Upper lobe of right lung (tissue), 1 donor: ENCODE results near the gene CFTR. TPM values are rescaled to one million over a fixed set of nuclear protein-coding genes. Genes with fewer than 3 reads are reported as not detected.

Experiments used
- ATAC-seq: fragments of 200-7000 bp; cut with Tn5 transposase; one replicate; pipeline ENCODE4 v1.9.1; 2020; ENCODE audit warnings: mild to moderate bottlenecking, moderate library complexity
- DNase-seq: peaks from one replicate; pipeline ENCODE4 v3.0.0-alpha.2; 2020
- H3K27ac ChIP-seq: fragments of 200-600 bp; one replicate; pipeline ENCODE4 v1.8.0; 2022
- H3K27me3 ChIP-seq: fragments of 200-600 bp; one replicate; pipeline ENCODE4 v1.8.0; 2022; ENCODE audit warnings: mild to moderate bottlenecking
- H3K36me3 ChIP-seq: fragments of 200-600 bp; one replicate; pipeline ENCODE4 v1.8.0; 2022
- H3K4me1 ChIP-seq: fragments of 200-600 bp; one replicate; pipeline ENCODE4 v1.8.0; 2022
- H3K4me3 ChIP-seq: fragments of 200-600 bp; one replicate; pipeline ENCODE4 v1.8.0; 2022; ENCODE audit warnings: mild to moderate bottlenecking
- H3K9me3 ChIP-seq: fragments of 200-600 bp; one replicate; pipeline ENCODE4 v1.8.0; 2022
- intact Hi-C: fragments of 100-400 bp; cut with DNase I; formaldehyde crosslinking; loops from one replicate; pipeline ENCODE4 v1.11.0; 2022
- total RNA-seq: library from RNA; stranded (reverse); fragmentation: NEBNext Ultra II Directional; extraction: Animal tissue kit (Norgen Biotek cat#: 25700); gene quantifications from one replicate; pipeline ENCODE4 v1.2.1, GENCODE V29; 2021
- TF ChIP-seq, protein P1 (sequence below): fragments of 200-600 bp; IDR thresholded peaks from one replicate; pipeline ENCODE4 v1.8.0; 2022; ENCODE audit warnings: antibody characterized with exemption
- donor health status: DM: no; HTN: yes; CAD: no; lungs with severe emphysema.

CFTR gene
- total RNA-seq, 1 donor from 2014 or later: 28.0 TPM

DNA sequence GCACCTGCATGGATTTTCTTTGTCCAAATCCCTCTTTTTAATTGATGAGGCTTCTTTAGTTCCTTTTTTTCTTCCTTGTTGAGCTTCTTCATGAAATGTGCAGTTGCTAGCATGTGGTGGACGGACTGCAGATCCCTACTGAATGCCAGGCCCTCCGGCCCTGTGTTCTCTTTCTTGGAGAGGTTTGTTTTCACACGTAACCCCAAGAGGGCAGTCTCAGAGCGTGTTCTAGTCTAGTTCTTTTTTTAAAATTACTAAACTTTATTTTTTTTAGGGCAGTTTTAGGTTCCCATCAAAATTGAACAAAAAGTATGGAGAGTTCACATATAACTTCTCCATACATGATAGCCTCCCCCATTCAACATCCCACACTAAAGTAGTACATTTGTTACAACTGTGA is 190.0 kb downstream of the CFTR start:
- intact Hi-C loops: no loop called here
- Histone ChIP-seq H3K9me3 (no peaks in the 10 kb centered on the region), H3K4me3 (no peak overlapping the region), H3K27me3 (no peaks in the 10 kb centered on the region), H3K4me1 (no peaks in the 10 kb centered on the region), H3K27ac (no peak overlapping the region), H3K36me3 (no peaks in the 10 kb centered on the region)
- no peak for DNase-seq
- peak; percentile 15 for ATAC-seq
- TF ChIP-seq, protein P1, sequence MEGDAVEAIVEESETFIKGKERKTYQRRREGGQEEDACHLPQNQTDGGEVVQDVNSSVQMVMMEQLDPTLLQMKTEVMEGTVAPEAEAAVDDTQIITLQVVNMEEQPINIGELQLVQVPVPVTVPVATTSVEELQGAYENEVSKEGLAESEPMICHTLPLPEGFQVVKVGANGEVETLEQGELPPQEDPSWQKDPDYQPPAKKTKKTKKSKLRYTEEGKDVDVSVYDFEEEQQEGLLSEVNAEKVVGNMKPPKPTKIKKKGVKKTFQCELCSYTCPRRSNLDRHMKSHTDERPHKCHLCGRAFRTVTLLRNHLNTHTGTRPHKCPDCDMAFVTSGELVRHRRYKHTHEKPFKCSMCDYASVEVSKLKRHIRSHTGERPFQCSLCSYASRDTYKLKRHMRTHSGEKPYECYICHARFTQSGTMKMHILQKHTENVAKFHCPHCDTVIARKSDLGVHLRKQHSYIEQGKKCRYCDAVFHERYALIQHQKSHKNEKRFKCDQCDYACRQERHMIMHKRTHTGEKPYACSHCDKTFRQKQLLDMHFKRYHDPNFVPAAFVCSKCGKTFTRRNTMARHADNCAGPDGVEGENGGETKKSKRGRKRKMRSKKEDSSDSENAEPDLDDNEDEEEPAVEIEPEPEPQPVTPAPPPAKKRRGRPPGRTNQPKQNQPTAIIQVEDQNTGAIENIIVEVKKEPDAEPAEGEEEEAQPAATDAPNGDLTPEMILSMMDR: no peak

DNA sequence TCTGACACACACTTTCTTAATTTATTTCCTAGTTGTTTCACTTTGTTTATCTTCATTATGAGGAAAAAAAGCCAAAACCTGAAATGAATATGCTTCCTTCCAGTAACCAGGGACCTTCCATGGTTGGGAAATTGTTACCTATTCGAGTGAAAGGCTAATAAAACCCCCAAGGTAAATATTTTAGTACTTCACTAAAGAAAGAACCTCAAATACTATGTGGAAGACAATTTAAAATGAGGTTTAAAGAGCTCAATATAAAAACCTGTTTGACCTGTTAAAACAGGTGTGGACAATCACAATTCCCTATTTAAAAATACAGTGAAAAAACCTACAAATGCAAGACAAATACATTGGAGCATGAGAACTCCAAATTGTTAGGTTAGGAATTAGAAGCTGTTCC is 192.6 kb downstream of the CFTR start:
- no peak overlapping the region for H3K4me3 ChIP-seq
- no peaks in the 10 kb centered on the region for H3K27me3 ChIP-seq
- ATAC-seq (peak; percentile 33), DNase-seq (no peak)
- H3K36me3 ChIP-seq: no peaks in the 10 kb centered on the region
- intact Hi-C loops: no loop called here
- peak overlapping the region; percentile 58 for H3K27ac ChIP-seq
- H3K9me3 ChIP-seq: no peaks in the 10 kb centered on the region
- TF ChIP-seq, protein P1: no peak
- H3K4me1 ChIP-seq: no peaks in the 10 kb centered on the region

DNA sequence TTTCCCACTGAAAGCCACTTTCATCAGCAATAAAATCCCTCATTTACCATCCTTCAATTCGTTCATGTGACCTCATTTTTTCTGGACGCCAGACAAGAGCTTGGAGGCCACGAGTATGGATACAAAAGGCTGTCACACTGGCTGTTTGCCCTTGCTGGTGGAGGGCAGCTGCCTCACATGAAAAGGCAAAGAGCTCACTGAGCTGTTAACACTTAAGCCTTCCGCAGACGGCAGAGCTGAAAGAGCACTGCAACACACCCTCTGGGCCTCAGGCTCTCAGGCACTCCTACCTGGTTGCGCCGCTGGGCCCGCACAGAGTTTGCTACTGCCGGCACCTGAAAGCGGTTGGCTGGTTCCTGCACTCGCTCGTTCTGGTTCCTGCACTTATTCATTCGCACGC is 193.5 kb downstream of the CFTR start:
- ATAC-seq (peak; percentile 93), DNase-seq (peak; percentile 82)
- Histone ChIP-seq H3K4me3 (no peak overlapping the region), H3K4me1 (no peaks in the 10 kb centered on the region), H3K9me3 (no peaks in the 10 kb centered on the region), H3K27me3 (no peaks in the 10 kb centered on the region), H3K27ac (peak overlapping the region; percentile 58), H3K36me3 (no peaks in the 10 kb centered on the region)
- intact Hi-C loops: no loop called here
- TF ChIP-seq, protein P1: no peak

DNA sequence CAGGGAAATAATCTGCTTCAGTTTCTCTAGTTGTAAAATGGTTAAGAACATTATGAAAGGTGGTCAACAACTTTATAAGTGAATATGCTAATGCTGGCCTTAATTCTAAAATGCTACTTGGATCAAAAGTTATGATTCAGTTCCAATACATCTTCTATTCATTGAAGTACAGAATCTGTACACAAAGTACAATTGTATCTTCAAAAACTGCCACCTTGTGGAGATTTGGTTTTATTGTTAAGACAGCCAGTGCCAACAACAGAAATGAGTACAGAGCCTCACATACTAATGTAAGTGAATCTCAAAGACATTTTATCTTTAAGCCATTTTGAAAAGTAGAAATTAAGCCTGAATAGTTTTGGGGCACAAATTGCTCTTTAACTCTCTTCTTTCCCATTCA is 194.0 kb downstream of the CFTR start:
- TF ChIP-seq, protein P1: peak; percentile 35
- Histone ChIP-seq H3K4me3 (no peak overlapping the region), H3K27me3 (no peaks in the 10 kb centered on the region), H3K27ac (peak overlapping the region; percentile 58), H3K4me1 (no peaks in the 10 kb centered on the region), H3K36me3 (no peaks in the 10 kb centered on the region), H3K9me3 (no peaks in the 10 kb centered on the region)
- DNase-seq (no peak), ATAC-seq (peak; percentile 67)
- intact Hi-C loops: no loop called here

DNA sequence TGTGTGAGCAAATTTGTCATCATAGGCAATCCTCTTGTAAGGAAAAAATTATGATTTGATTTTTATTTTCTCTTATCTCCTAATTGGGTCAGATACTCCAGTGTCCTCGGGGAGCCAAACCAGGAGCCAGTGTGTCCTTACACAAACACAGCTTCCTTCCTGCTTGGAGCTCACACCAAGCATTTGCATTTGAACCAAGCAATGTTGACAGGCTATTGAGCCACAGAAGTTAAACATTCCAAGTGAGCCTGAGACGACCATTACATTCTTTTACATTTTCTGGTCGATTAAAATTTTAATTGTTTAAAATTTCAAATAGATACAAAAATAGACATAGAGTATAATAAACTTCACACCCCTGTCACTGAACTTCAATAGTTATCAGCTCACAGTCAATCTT is 194.8 kb downstream of the CFTR start:
- intact Hi-C loops: no loop called here
- DNase-seq (no peak), ATAC-seq (no peak)
- no peaks in the 10 kb centered on the region for H3K4me1 ChIP-seq
- TF ChIP-seq, protein P1: no peak
- H3K4me3 ChIP-seq: no peak overlapping the region
- no peaks in the 10 kb centered on the region for H3K36me3 ChIP-seq
- no peaks in the 10 kb centered on the region for H3K9me3 ChIP-seq
- no peaks in the 10 kb centered on the region for H3K27me3 ChIP-seq
- H3K27ac ChIP-seq: no peak overlapping the region
